ENCODE results near the gene C10orf143.

DNA sequence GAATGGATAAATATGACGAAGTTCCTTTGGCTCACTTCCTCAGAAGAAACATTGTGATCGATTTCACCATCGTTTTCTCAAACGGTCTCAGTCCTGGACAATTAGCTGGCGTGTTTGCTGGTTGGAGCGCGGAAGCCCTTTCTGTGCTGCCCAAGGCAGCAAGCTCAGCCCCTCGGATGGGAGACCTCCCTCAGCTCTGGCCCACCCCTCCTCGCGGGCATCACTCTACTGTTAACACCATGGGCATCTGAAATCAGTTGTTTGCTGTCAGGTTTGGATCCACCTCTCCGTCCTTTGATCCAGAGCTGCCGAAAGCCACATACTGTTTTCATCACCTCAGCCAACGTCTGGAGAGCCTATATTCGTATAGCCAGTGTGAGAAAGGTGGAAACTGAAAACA lies 68.2 kb downstream of the C10orf143 start:
- TF ChIP-seq EZH2 (IDR thresholded peaks at IDR 0.05; ENCODE audit: insufficient read depth, poor library complexity, severe bottlenecking) (no peak), EZH2phosphoT487 (IDR thresholded peaks at IDR 0.05; ENCODE audit: insufficient read depth, low read depth) (no peak)

Data from GM23248 (cell line).